Kidney epithelial cell (primary cell): Measurements from ENCODE around the gene RRBP1. TPM values are rescaled to one million over a fixed set of nuclear protein-coding genes. Genes with fewer than 3 reads are reported as not detected.

Experiments used
- DNase-seq: peaks from one replicate; pipeline ENCODE4 v3.0.0-alpha.2; 2010; ENCODE audit warnings: low read depth
- H3K27me3 ChIP-seq: 2 replicates; pipeline ENCODE4 v1.6.0; 2011; ENCODE audit warnings: low read length; ENCODE audit not compliant: control insufficient read depth, insufficient read depth
- H3K36me3 ChIP-seq: 2 replicates; pipeline ENCODE4 v1.5.1; 2011; ENCODE audit warnings: low read length; ENCODE audit not compliant: control insufficient read depth, insufficient read depth
- H3K4me3 ChIP-seq: 2 replicates; pipeline ENCODE4 v1.5.1; 2011; ENCODE audit warnings: low read depth, mild to moderate bottlenecking, control low read depth, low read length
- total RNA-seq: library from RNA; depleted of rRNA; stranded (reverse); fragments of >200 nt; gene quantifications from 2 replicates; pipeline ENCODE4 v1.2.3, GENCODE V29; 2015
- TF ChIP-seq, protein P1 (sequence below): IDR thresholded peaks from 2 replicates; pipeline ENCODE4 v1.5.1; 2011; ENCODE audit warnings: mild to moderate bottlenecking, moderate library complexity, low read length, control low read depth, inconsistent platforms; ENCODE audit not compliant: insufficient read depth, poor library complexity, severe bottlenecking

Gene RRBP1
- total RNA-seq, 1 donor from 2014 or later: 98.4 TPM

- H3K4me3 ChIP-seq: no peak overlapping the region
- TF ChIP-seq, protein P1, sequence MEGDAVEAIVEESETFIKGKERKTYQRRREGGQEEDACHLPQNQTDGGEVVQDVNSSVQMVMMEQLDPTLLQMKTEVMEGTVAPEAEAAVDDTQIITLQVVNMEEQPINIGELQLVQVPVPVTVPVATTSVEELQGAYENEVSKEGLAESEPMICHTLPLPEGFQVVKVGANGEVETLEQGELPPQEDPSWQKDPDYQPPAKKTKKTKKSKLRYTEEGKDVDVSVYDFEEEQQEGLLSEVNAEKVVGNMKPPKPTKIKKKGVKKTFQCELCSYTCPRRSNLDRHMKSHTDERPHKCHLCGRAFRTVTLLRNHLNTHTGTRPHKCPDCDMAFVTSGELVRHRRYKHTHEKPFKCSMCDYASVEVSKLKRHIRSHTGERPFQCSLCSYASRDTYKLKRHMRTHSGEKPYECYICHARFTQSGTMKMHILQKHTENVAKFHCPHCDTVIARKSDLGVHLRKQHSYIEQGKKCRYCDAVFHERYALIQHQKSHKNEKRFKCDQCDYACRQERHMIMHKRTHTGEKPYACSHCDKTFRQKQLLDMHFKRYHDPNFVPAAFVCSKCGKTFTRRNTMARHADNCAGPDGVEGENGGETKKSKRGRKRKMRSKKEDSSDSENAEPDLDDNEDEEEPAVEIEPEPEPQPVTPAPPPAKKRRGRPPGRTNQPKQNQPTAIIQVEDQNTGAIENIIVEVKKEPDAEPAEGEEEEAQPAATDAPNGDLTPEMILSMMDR: no peak
- DNase-seq: no peak
- H3K27me3 ChIP-seq: no peaks in the 10 kb centered on the region
- H3K36me3 ChIP-seq: peaks cover 6% of the 10 kb centered on the region
Observed at GRCh38 chr20:17620371-17621228, 61.4 kb downstream of the RRBP1 start.

DNA sequence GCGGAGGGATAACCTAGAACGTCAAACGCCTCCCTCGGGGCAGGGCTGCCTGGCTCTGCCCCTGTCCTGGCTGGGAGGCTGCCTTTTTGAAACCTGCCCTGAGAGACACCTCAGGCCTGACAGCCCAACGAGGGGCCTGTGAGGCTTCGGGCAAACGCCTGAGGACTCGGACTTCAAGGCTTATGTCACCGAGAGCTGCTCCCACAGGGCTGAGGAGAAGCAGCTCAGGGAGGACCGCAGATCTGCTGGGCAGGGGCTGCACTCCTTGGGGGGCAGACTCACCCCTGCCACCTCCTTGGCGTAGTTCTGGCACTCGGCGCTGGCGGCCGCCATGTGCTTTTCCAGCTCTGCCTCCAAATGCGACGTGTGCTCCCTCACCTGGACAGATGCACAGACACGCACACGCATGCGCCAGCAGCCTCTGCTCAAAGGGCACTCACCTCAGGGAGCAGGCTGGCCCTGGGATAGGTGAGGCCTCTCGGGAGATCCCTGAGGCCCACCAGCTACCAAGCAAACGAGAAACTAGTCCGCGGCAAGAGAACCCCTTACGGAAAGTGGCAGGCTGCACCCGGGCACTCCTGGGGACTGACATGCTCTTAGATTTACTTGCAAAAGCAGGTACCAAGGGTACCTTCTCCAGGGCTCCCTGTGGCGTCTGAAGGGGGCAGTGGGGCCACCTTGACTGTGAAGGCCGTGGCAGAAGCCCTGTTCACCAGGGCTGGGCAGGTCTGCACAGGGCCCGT is 62.5 kb downstream of the RRBP1 start:
- TF ChIP-seq, protein P1: no peak
- Histone ChIP-seq H3K36me3 (peaks cover 4% of the 10 kb centered on the region), H3K27me3 (no peaks in the 10 kb centered on the region), H3K4me3 (no peak overlapping the region)
- no peak for DNase-seq

DNA sequence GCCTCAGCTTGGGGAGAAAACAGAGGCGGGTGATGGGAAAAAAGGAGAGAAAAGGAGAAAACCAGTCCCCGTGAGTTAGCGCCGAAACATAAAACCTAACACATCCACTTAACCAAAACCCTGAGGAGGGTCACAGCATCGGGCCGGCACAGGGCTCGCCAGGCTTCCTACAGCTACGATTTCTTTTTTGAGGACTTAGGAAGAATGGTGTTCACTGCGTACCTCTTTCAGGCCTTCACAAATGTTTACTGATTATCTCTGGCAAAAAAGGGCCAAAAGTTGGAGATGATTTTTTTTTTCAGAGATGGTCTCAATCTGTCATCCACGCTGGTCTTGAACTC is 63.4 kb downstream of the RRBP1 start:
- TF ChIP-seq, protein P1: no peak
- Histone ChIP-seq H3K36me3 (peaks cover 2% of the 10 kb centered on the region), H3K27me3 (no peaks in the 10 kb centered on the region), H3K4me3 (no peak overlapping the region)
- DNase-seq: no peak

GRCh38 chr20:17617868-17618672 is 64.0 kb downstream of the RRBP1 start:
- TF ChIP-seq, protein P1: no peak
- Histone ChIP-seq H3K4me3 (no peak overlapping the region), H3K36me3 (peaks cover 2% of the 10 kb centered on the region), H3K27me3 (no peaks in the 10 kb centered on the region)
- DNase-seq: no peak

DNA sequence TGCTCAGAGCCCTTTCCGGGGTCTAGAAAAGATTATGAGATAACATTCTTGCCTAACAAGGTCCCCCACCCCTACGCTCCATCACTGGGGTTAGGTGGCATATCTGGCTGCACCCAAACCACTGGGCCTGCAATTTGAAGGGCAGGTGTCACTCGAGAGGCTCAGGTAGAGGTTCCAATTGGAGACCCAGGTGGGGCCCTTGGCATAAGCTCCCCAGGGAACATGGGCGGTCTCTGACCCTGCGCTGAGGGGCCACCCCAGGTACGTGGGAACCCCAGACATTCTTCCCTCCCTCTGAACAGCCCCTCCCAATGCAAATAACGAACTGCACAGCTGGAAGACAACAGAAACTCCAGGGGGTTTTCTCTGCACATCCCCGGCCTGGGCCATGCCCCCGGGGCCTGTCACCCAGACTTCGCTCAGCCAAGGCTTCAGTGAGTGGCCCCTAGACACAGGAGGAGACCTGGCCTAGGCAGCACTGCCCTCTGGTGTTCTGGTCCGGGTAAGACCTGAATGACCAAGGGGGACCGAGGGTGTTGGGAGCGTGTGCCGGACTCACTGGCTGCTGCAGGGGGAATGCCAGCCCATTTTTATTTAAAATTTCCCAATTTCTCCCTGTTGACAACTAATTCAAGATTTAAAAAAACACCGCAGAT is 64.7 kb downstream of the RRBP1 start:
- no peak for DNase-seq
- Histone ChIP-seq H3K4me3 (no peak overlapping the region), H3K27me3 (no peaks in the 10 kb centered on the region), H3K36me3 (peaks cover 2% of the 10 kb centered on the region)
- TF ChIP-seq, protein P1: peak; percentile 71
